Mammary epithelial cell (primary cell): ENCODE results near the gene MAPKAPK5.

ENCODE experiments used
- EZH2 ChIP-seq: IDR thresholded peaks from 2 replicates; pipeline ENCODE4 v1.6.1; 2012; ENCODE audit warnings: low read length, inconsistent platforms, borderline replicate concordance
- TF ChIP-seq, protein P1 (sequence below), 2 donors: IDR thresholded peaks in 1 of 2; conservative IDR thresholded peaks in 1 of 2; 2 replicates each; pipeline ENCODE4 v1.5.1; 2011 to 2012; ENCODE audit warnings: inconsistent platforms in 2 of 2, low read length in 2 of 2, mild to moderate bottlenecking in 2 of 2, control low read depth in 1 of 2, low read depth in 1 of 2; ENCODE audit not compliant: insufficient read depth in 1 of 2; ENCODE audit errors: extremely low read depth in 1 of 2

DNA sequence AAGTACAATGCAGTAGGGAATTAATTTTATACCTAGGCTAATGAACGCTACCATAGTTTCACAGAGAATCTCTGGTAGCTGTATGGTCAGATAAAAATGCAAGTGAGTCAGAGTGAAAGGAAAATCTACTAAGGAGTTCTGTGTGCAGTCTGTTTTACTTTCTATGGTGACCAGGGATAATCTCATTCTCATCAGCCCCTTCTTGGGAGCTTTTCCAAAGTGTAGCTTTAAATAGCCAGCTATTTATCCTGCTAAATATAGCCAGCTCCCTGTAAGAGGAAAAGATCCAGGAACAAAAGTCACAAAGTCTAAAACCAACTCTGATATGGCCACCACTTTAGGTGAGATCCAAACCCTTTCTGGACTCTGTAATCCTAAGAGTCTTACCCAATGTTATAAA lies 95.4 kb downstream of the MAPKAPK5 start:
- TF ChIP-seq EZH2 = no peak
- TF ChIP-seq, protein P1, sequence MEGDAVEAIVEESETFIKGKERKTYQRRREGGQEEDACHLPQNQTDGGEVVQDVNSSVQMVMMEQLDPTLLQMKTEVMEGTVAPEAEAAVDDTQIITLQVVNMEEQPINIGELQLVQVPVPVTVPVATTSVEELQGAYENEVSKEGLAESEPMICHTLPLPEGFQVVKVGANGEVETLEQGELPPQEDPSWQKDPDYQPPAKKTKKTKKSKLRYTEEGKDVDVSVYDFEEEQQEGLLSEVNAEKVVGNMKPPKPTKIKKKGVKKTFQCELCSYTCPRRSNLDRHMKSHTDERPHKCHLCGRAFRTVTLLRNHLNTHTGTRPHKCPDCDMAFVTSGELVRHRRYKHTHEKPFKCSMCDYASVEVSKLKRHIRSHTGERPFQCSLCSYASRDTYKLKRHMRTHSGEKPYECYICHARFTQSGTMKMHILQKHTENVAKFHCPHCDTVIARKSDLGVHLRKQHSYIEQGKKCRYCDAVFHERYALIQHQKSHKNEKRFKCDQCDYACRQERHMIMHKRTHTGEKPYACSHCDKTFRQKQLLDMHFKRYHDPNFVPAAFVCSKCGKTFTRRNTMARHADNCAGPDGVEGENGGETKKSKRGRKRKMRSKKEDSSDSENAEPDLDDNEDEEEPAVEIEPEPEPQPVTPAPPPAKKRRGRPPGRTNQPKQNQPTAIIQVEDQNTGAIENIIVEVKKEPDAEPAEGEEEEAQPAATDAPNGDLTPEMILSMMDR (conservative IDR thresholded peaks at IDR 0.05 in 1 of 2, IDR thresholded peaks at IDR 0.05 in 1 of 2; ENCODE audit: extremely low read depth in 1 of 2, insufficient read depth in 1 of 2, low read depth in 1 of 2, low read length in 2 of 2) = no peak
